Measurements from ENCODE around the gene HSFX1. TPM values are rescaled to one million over a fixed set of nuclear protein-coding genes. Genes with fewer than 3 reads are reported as not detected.
"Not testable (repeated sequence)": the region's sequence is repeated elsewhere in the genome, so short reads cannot be mapped to it uniquely, and the experiment has no call there.

The HSFX1 gene
- total and polyA plus RNA-seq, 5 experiments from 2014 or later: 0.11 to 1.4 (median 0.44) TPM; not detected in 1

GRCh38 chrX:149770344-149770743, 3.5 kb upstream of the HSFX1 start:
- H3K4me1 Mint-ChIP-seq, H3K4me3 Mint-ChIP-seq, POLR2A ChIA-PET, H3K9me3 Mint-ChIP-seq, H3K27ac Mint-ChIP-seq, ATAC-seq, H3K27me3 Mint-ChIP-seq, DNase-seq, H3K36me3 Mint-ChIP-seq: not testable (repeated sequence)

- H3K4me1 Mint-ChIP-seq, H3K4me3 Mint-ChIP-seq, H3K9me3 Mint-ChIP-seq, H3K36me3 Mint-ChIP-seq, H3K27me3 Mint-ChIP-seq, ATAC-seq, H3K27ac Mint-ChIP-seq, DNase-seq, POLR2A ChIA-PET: not testable (repeated sequence)
These were observed 842 bp upstream of the HSFX1 start for GRCh38 chrX:149773026-149773425.

DNA sequence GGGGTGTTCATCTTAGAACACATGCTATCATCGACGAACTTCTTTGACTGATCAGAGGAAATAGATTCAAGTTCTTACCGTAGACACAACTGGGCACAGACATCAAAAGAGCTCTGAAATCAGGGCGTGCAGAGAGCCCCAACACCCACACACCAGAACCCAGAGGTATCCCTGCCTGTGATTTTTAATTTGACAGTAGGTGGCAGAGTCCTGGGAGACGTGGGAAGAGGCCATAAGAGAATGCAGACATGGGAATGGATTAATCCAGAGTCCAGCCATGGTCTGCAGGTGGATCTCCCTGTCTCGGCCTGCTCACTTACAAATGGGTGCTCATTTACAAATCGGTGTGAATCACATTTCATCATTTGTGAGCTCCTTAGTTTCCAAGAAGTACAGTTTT, 4.1 kb downstream of the HSFX1 start:
- H3K36me3 Mint-ChIP-seq, H3K27me3 Mint-ChIP-seq, H3K27ac Mint-ChIP-seq, ATAC-seq, H3K4me3 Mint-ChIP-seq, H3K9me3 Mint-ChIP-seq, DNase-seq, POLR2A ChIA-PET, H3K4me1 Mint-ChIP-seq: not testable (repeated sequence)

DNA sequence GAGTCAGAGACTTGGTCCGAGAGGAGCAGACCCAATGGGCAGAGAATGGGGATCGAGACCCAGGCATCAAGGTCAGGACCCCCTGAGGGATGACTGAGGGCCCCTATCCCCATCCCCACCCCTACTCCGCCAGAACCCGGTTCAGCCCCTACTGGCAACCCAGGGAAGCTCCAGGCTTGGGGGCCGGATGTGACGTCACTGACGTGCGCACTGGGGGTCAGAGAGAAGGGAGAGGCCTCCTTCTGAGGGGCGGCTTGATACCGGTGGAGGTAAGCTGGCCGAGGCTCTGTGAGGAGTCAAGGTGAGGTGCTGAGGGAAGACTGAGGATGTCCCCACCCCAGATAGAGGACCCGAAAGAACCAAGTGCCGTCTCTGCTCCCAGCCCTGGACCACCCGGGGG, 7.9 kb downstream of the HSFX1 start, which contains the start of gene MAGEA9:
MAGEA9 (plus strand) TSS at position 204 of the 400 bp plus-strand sequence. CDS start 4,281 bp downstream, outside the sequence.
- H3K36me3 Mint-ChIP-seq, H3K9me3 Mint-ChIP-seq, H3K27me3 Mint-ChIP-seq, POLR2A ChIA-PET, H3K27ac Mint-ChIP-seq, ATAC-seq, DNase-seq, H3K4me1 Mint-ChIP-seq, H3K4me3 Mint-ChIP-seq: not testable (repeated sequence)

DNA sequence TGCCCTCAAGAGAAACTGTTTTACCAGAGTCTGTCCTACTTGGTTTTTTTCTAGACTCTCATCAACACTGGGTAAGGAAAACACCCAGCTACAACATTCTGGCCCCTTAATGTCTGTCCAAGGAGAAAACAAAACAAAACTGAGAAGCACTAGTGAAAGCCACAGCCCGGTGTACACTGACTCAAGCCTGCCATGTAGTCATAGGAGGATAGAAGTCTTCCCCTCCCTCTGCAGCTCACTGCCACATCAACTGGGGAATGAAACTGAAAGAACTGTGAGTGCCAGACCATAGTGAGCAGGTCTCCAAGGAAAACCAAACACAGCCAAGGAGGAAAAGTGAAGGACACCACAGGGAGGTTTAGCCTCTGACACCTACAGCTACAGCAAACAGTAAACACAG, 21.7 kb downstream of the HSFX1 start:
- ATAC-seq, POLR2A ChIA-PET, H3K27me3 Mint-ChIP-seq, H3K4me3 Mint-ChIP-seq, H3K36me3 Mint-ChIP-seq, DNase-seq, H3K27ac Mint-ChIP-seq, H3K9me3 Mint-ChIP-seq: not testable (repeated sequence)
- peaks cover 3 to 21% (median 14%) of the 10 kb centered on the region in 4 donors for H3K4me1 Mint-ChIP-seq

DNA sequence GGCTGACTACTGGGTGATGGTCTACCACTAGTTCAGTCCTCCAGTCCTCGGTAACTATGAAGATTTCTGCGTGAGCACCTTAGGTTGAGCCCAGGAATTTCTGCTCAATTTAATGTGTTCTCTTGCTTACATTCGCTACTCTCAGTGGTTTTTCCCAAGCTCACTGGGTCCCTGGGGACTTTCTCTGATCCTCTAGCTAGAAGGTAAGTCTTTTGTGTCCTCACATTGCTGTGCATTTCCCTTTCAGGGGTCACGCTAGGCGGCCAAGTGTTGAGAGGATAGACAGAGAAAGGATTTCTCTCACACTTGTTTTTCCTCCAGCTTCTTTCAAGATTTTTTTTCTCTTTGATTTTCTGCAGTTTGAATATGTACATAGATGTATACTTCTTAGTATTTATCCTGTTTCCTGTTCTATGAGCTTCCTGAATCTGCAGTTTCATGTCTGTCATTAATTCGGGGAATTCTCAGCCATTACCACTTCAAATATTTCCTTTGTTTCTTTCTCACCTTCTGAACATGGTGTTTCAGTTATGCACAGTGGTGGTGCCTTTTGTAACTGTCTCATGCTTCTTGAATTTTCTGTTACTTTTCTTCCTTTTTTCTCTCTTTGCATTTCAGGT, 25.3 kb downstream of the HSFX1 start:
- POLR2A ChIA-PET: no interaction called here
- DNase-seq (no peak), ATAC-seq (no peak)
- Mint-ChIP-seq H3K4me1 (peaks cover 3 to 25% (median 15%) of the 10 kb centered on the region in 4 donors), H3K27ac (peak overlapping the region in 3 of 10 donors; percentile 39 to 67 (median 50)), H3K4me3 (peak overlapping the region in 2 of 10 donors; percentile 39 to 47), H3K36me3 (no peaks in the 10 kb centered on the region), H3K9me3 (peaks cover 0 to 1% (median 0%) of the 10 kb centered on the region in 9 donors), H3K27me3 (no peaks in the 10 kb centered on the region)

DNA sequence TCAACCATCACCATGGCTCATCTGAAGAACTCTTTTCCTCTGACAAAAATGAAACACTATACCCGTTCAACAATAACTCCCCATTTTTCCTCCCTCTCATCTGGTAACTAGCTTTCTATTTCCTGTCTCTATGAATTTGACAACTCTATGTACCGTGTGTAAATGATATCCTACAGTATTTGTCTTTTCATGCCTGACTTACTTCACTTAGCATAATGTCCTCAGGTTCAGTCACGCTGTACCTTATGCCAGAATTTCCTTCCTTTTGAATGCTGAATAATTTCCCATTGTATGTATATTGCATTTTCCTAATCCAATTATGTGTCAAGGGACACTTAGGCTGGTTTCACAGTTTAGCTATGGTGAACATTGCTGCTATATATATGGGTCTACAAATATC, 26.1 kb downstream of the HSFX1 start:
- no peak overlapping the region for H3K27ac Mint-ChIP-seq
- POLR2A ChIA-PET: no interaction called here
- no peak for ATAC-seq
- no peaks in the 10 kb centered on the region for H3K27me3 Mint-ChIP-seq
- H3K4me3 Mint-ChIP-seq: no peak overlapping the region
- H3K4me1 Mint-ChIP-seq: peaks cover 3 to 25% (median 15%) of the 10 kb centered on the region in 4 donors
- DNase-seq: no peak
- no peaks in the 10 kb centered on the region for H3K36me3 Mint-ChIP-seq
- H3K9me3 Mint-ChIP-seq: peaks cover 0 to 1% (median 0%) of the 10 kb centered on the region in 9 donors

- ATAC-seq (no peak), DNase-seq (no peak)
- Mint-ChIP-seq H3K36me3 (no peaks in the 10 kb centered on the region), H3K4me1 (peaks cover 3 to 16% (median 11%) of the 10 kb centered on the region in 4 donors), H3K27me3 (peaks cover 0 to 3% (median 0%) of the 10 kb centered on the region in 5 donors), H3K27ac (no peak overlapping the region), H3K4me3 (no peak overlapping the region), H3K9me3 (no peaks in the 10 kb centered on the region)
- POLR2A ChIA-PET: no interaction called here
These were observed 29.7 kb downstream of the HSFX1 start for GRCh38 chrX:149803458-149804062.

DNA sequence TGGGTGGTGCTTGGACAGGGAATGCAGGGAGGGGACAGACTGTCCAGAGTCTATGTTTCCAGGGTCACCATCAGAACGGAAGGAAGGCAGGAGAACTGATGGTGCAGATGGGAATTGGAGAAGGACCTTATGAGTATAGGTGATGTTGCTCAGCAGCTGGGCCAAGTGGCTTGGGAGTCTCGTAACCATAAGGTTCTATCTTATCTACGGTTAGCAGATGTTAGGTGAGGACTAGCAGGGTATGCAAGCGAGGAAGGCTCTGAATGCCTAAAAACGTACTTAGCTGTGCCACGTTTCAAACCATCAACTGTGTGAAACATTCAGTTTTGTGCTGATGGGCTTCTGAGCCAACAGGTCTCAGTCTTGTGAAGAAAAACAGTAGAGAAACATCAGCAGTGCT, 30.2 kb downstream of the HSFX1 start:
- Mint-ChIP-seq H3K9me3 (no peaks in the 10 kb centered on the region), H3K4me1 (peaks cover 3 to 16% (median 10%) of the 10 kb centered on the region in 4 donors), H3K27ac (no peak overlapping the region), H3K36me3 (no peaks in the 10 kb centered on the region), H3K27me3 (peaks cover 0 to 3% (median 0%) of the 10 kb centered on the region in 5 donors), H3K4me3 (no peak overlapping the region)
- ATAC-seq: no peak
- no peak for DNase-seq
- POLR2A ChIA-PET: no interaction called here

DNA sequence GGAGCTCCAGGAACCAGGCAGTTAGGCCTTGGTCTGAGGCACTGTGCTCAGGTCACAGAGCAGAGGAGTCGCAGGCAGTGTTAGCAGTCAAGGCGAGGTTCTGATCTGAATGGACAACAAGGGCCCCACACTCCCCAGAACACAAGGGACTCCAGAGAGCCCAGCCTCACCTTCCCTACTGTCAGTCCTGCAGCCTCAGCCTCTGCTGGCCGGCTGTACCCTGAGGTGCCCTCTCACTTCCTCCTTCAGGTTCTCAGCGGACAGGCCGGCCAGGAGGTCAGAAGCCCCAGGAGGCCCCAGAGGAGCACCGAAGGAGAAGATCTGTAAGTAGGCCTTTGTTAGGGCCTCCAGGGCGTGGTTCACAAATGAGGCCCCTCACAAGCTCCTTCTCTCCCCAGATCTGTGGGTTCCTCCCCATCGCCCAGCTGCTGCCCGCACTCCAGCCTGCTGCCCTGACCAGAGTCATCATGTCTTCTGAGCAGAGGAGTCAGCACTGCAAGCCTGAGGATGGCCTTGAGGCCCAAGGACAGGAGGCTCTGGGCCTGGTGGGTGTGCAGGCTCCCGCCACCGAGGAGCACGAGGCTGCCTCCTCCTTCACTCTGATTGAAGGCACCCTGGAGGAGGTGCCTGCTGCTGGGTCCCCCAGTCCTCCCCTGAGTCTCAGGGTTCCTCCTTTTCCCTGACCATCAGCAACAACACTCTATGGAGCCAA, 34.0 kb downstream of the HSFX1 start:
- POLR2A ChIA-PET: no interaction called here
- H3K9me3 Mint-ChIP-seq: no peaks in the 10 kb centered on the region
- H3K4me3 Mint-ChIP-seq: no peak overlapping the region
- H3K27ac Mint-ChIP-seq: no peak overlapping the region
- peaks cover 0 to 2% (median 0%) of the 10 kb centered on the region in 4 donors for H3K4me1 Mint-ChIP-seq
- H3K36me3 Mint-ChIP-seq: no peaks in the 10 kb centered on the region
- peaks cover 0 to 3% (median 0%) of the 10 kb centered on the region in 5 donors for H3K27me3 Mint-ChIP-seq
- no peak for DNase-seq
- no peak for ATAC-seq

- no peak overlapping the region for H3K4me3 Mint-ChIP-seq
- no peak for ATAC-seq
These were observed 44.8 kb downstream of the HSFX1 start for GRCh38 chrX:149818652-149819051.

DNA sequence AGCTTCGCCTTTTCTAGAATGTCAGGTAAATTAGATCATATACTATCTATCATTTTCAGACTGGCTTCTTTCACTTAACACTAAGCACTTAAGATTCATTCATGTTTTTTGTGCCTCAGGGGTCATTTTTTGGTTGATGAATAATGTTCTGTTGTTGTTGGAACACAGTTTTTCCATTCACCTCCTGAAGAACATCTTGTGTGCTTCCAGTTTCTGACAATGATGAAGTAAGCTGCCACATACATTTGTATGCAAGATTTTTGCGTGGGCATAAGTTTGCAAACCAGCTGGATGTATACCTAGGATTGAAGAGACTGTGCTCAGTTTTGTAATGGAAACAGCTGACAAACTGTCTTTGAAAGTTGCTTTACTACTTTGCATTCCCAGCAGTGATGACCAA, 45.5 kb downstream of the HSFX1 start:
- ATAC-seq (no peak), DNase-seq (no peak)
- Mint-ChIP-seq H3K4me3 (no peak overlapping the region), H3K4me1 (no peaks in the 10 kb centered on the region), H3K27me3 (peaks cover 0 to 12% (median 5%) of the 10 kb centered on the region in 5 donors), H3K9me3 (no peaks in the 10 kb centered on the region), H3K36me3 (no peaks in the 10 kb centered on the region), H3K27ac (no peak overlapping the region)
- POLR2A ChIA-PET: no interaction called here

More at GRCh38 chrX:149818652-149819051, 44.8 kb downstream of the HSFX1 start:
- POLR2A ChIA-PET: no interaction called here
- H3K27ac Mint-ChIP-seq: no peak overlapping the region
- H3K27me3 Mint-ChIP-seq: peaks cover 0 to 10% (median 5%) of the 10 kb centered on the region in 5 donors
- no peaks in the 10 kb centered on the region for H3K9me3 Mint-ChIP-seq
- no peaks in the 10 kb centered on the region for H3K4me1 Mint-ChIP-seq
- no peaks in the 10 kb centered on the region for H3K36me3 Mint-ChIP-seq
- DNase-seq: no peak

- DNase-seq (peak in 9 of 10 donors; percentile 2 to 25 (median 18)), ATAC-seq (no peak)
- peaks cover 0 to 12% (median 7%) of the 10 kb centered on the region in 5 donors for H3K27me3 Mint-ChIP-seq
- peak overlapping the region in 1 of 10 donors; percentile 55 for H3K27ac Mint-ChIP-seq
- H3K9me3 Mint-ChIP-seq: peaks cover 0 to 4% (median 0%) of the 10 kb centered on the region in 9 donors
- H3K4me1 Mint-ChIP-seq: peaks cover 7 to 22% (median 19%) of the 10 kb centered on the region in 4 donors
- POLR2A ChIA-PET: no interaction called here
- no peak overlapping the region for H3K4me3 Mint-ChIP-seq
- no peaks in the 10 kb centered on the region for H3K36me3 Mint-ChIP-seq
These were observed 51.6 kb downstream of the HSFX1 start for GRCh38 chrX:149825424-149825823.

All from naive thymus-derived CD8-positive, alpha-beta T cell (primary cell).